Frontal cortex (tissue), 4 donors: ENCODE results near the gene ANTKMT. TPM values are rescaled to one million over a fixed set of nuclear protein-coding genes. Genes with fewer than 3 reads are reported as not detected.
A peak's percentile ranks its signal among the peaks of the same experiment; 100 is the strongest.
"Not testable (repeated sequence)": the region's sequence is repeated elsewhere in the genome, so short reads cannot be mapped to it uniquely, and the experiment has no call there.

Source experiments
- DNase-seq, 2 donors: peaks; one replicate each; pipeline ENCODE4 v3.0.0; 2012; ENCODE audit warnings: low spot score in 2 of 2
- FAIRE-seq: peaks from 2 replicates; lab custom pipeline; 2012; peaks lifted over from hg19 to GRCh38; lab: Jason Lieb, UNC
- total RNA-seq: library from RNA; depleted of rRNA; stranded (reverse); fragments of >200 nt; gene quantifications from one replicate; pipeline ENCODE4 v1.2.3, GENCODE V29; 2014
- donor health status: control.
- donor health status: control.
- donor health status: control.

ANTKMT gene
- total RNA-seq, 1 donor from 2014 or later: 13.0 TPM

- DNase-seq (no peak), FAIRE-seq (no peak)
These were observed 16.1 kb downstream of the ANTKMT start for GRCh38 chr16:736936-737481.

- DNase-seq (no peak), FAIRE-seq (no peak)
These were observed 18.9 kb downstream of the ANTKMT start for GRCh38 chr16:739560-740458.

- FAIRE-seq (no peak), DNase-seq (peak in 1 of 2 donors; percentile 47)
These were observed 19.5 kb downstream of the ANTKMT start for GRCh38 chr16:740459-740763.

GRCh38 chr16:740764-741505 lies 20.0 kb downstream of the ANTKMT start, which contains the start of gene CIAO3:
Gene CIAO3 (minus strand): TSS chr16:740997. CDS start chr16:740985, 12 bp downstream.
- DNase-seq (peak; percentile 98), FAIRE-seq (no peak)

GRCh38 chr16:741986-742629 lies 21.2 kb downstream of the ANTKMT start:
- FAIRE-seq: no peak
- DNase-seq: no peak

- not testable (repeated sequence) for DNase-seq, FAIRE-seq
These were observed 21.9 kb downstream of the ANTKMT start for GRCh38 chr16:742894-743293.

- no peak for FAIRE-seq
- no peak for DNase-seq
These were observed 23.0 kb downstream of the ANTKMT start for GRCh38 chr16:743794-744500.

GRCh38 chr16:745739-746138 lies 24.8 kb downstream of the ANTKMT start:
- DNase-seq: no peak
- no peak for FAIRE-seq

GRCh38 chr16:746637-747036 lies 25.7 kb downstream of the ANTKMT start:
- no peak for DNase-seq
- FAIRE-seq: no peak

GRCh38 chr16:747978-748746 lies 27.2 kb downstream of the ANTKMT start:
- DNase-seq: no peak
- FAIRE-seq: no peak

- DNase-seq (no peak), FAIRE-seq (no peak)
These were observed 28.1 kb downstream of the ANTKMT start for GRCh38 chr16:749010-749409.

GRCh38 chr16:750485-750884 lies 29.5 kb downstream of the ANTKMT start:
- FAIRE-seq: no peak
- DNase-seq: no peak

- FAIRE-seq (no peak), DNase-seq (peak in 1 of 2 donors; percentile 40)
These were observed 30.4 kb downstream of the ANTKMT start for GRCh38 chr16:751152-752006.

GRCh38 chr16:752007-752312 lies 31.0 kb downstream of the ANTKMT start:
- DNase-seq (no peak), FAIRE-seq (no peak)

- not testable (repeated sequence) for FAIRE-seq, DNase-seq
These were observed 33.2 kb downstream of the ANTKMT start for GRCh38 chr16:754121-754607.

GRCh38 chr16:754656-755055 lies 33.7 kb downstream of the ANTKMT start:
- no peak for DNase-seq
- FAIRE-seq: no peak

GRCh38 chr16:756428-756827 lies 35.5 kb downstream of the ANTKMT start:
- FAIRE-seq (no peak), DNase-seq (no peak)
